ENCODE measurements around the gene ZNF892. TPM values are rescaled to one million over a fixed set of nuclear protein-coding genes. Genes with fewer than 3 reads are reported as not detected.

ZNF892 gene
- 7.2 and 14.0 TPM in 2 replicates for total RNA-seq (ENCODE audit: low replicate concordance)
- long read RNA-seq, partial matches to known transcripts = 0 of 2 reads
- long read RNA-seq, other reads (novel, unspliced or antisense) = 1 of 2 reads

GRCh38 chr2:95207111-95207961, at the start of gene ZNF892:
Gene ZNF892 (plus strand): TSS chr2:95207521. CDS start chr2:95207816, 295 bp downstream.
- Mint-ChIP-seq H3K27ac (peak within 1 kb of the TSS; percentile 85), H3K4me3 (peak within 1 kb of the TSS; percentile 95), H3K36me3 (peaks cover 42% of the 10 kb centered on the region), H3K9me3 (peaks cover 22% of the 10 kb centered on the region), H3K4me1 (ENCODE audit: unreplicated experiment) (peaks cover 13% of the 10 kb centered on the region), H3K27me3 (no peaks in the 10 kb centered on the region)
- DNase-seq (ENCODE audit: extremely low spot score, unreplicated experiment) = peak; percentile 93
- TF ChIP-seq, protein P1, sequence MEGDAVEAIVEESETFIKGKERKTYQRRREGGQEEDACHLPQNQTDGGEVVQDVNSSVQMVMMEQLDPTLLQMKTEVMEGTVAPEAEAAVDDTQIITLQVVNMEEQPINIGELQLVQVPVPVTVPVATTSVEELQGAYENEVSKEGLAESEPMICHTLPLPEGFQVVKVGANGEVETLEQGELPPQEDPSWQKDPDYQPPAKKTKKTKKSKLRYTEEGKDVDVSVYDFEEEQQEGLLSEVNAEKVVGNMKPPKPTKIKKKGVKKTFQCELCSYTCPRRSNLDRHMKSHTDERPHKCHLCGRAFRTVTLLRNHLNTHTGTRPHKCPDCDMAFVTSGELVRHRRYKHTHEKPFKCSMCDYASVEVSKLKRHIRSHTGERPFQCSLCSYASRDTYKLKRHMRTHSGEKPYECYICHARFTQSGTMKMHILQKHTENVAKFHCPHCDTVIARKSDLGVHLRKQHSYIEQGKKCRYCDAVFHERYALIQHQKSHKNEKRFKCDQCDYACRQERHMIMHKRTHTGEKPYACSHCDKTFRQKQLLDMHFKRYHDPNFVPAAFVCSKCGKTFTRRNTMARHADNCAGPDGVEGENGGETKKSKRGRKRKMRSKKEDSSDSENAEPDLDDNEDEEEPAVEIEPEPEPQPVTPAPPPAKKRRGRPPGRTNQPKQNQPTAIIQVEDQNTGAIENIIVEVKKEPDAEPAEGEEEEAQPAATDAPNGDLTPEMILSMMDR (conservative IDR thresholded peaks at IDR 0.05) = peak; percentile 46

DNA sequence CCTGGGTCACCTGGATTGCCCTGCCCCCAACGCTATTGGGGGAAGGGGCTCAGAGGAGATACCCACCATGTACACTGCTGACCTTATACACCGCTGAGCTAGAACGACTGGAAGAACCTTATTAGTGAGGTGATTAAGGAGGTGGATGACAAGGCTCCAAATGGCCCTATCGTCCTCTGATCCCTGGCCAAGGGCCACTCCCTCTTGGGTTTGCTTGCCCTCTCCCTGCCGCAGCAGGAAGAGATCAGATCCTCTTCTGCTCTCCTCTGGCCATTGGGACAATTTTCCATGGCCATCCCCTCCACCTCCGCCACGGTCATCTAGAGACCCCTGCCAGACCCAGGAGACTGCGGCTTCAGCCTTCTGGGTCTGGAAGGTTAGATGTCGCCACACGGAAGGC, 48.9 kb upstream of the ZNF892 start:
- peak overlapping the region; percentile 26 for H3K27ac Mint-ChIP-seq
- TF ChIP-seq, protein P1 (conservative IDR thresholded peaks at IDR 0.05) = no peak
- H3K27me3 Mint-ChIP-seq = no peaks in the 10 kb centered on the region
- H3K4me3 Mint-ChIP-seq = peak overlapping the region; percentile 89
- no peak for DNase-seq (ENCODE audit: extremely low spot score, unreplicated experiment)
- peaks cover 4% of the 10 kb centered on the region for H3K4me1 Mint-ChIP-seq (ENCODE audit: unreplicated experiment)
- peaks cover 17% of the 10 kb centered on the region for H3K36me3 Mint-ChIP-seq
- no peaks in the 10 kb centered on the region for H3K9me3 Mint-ChIP-seq

GRCh38 chr2:95158891-95159619, 48.3 kb upstream of the ZNF892 start:
- no peaks in the 10 kb centered on the region for H3K27me3 Mint-ChIP-seq
- H3K27ac Mint-ChIP-seq = peak overlapping the region; percentile 70
- TF ChIP-seq, protein P1 (conservative IDR thresholded peaks at IDR 0.05) = no peak
- DNase-seq (ENCODE audit: extremely low spot score, unreplicated experiment) = peak; percentile 70
- peaks cover 4% of the 10 kb centered on the region for H3K4me1 Mint-ChIP-seq (ENCODE audit: unreplicated experiment)
- peak overlapping the region; percentile 89 for H3K4me3 Mint-ChIP-seq
- no peaks in the 10 kb centered on the region for H3K9me3 Mint-ChIP-seq
- H3K36me3 Mint-ChIP-seq = peaks cover 17% of the 10 kb centered on the region

- Mint-ChIP-seq H3K4me1 (ENCODE audit: unreplicated experiment) (peaks cover 9% of the 10 kb centered on the region), H3K27ac (peak within 1 kb of the TSS; percentile 87), H3K36me3 (peaks cover 17% of the 10 kb centered on the region), H3K27me3 (no peaks in the 10 kb centered on the region), H3K4me3 (peak within 1 kb of the TSS; percentile 97), H3K9me3 (no peaks in the 10 kb centered on the region)
- DNase-seq (ENCODE audit: extremely low spot score, unreplicated experiment) = peak; percentile 87
- TF ChIP-seq, protein P1 (conservative IDR thresholded peaks at IDR 0.05) = no peak
Observed at GRCh38 chr2:95159690-95160449, 47.5 kb upstream of the ZNF892 start, which contains the start of gene ZNF514. Gene ZNF514 (minus strand): TSS chr2:95159848. CDS start chr2:95153253, 6,595 bp downstream.

DNA sequence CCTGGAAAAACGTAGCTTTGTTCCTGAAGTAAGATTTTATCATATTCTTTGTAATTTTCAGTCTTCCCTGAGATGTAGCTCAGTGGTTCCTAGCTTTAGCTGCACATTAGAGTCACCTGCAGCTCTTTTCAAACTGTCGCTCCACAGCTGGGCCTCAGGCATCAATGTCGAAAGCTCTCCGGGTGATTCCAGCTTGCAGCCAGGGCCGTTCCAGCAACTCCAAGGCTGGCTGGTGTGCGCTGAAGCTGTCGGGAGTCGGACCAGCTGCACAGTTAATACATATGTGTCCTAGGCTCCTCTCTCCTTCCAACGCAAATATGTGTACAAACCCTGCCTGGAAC, 42.3 kb upstream of the ZNF892 start:
- TF ChIP-seq, protein P1 (conservative IDR thresholded peaks at IDR 0.05) = no peak
- Mint-ChIP-seq H3K27me3 (no peaks in the 10 kb centered on the region), H3K36me3 (peaks cover 12% of the 10 kb centered on the region), H3K9me3 (no peaks in the 10 kb centered on the region), H3K27ac (peak overlapping the region; percentile 99), H3K4me1 (ENCODE audit: unreplicated experiment) (peaks cover 28% of the 10 kb centered on the region), H3K4me3 (peak overlapping the region; percentile 100)
- DNase-seq (ENCODE audit: extremely low spot score, unreplicated experiment) = no peak

Data from type B pancreatic cell (in vitro differentiated cells).